ENCODE data around the gene ELOB.

The ELOB gene

DNA sequence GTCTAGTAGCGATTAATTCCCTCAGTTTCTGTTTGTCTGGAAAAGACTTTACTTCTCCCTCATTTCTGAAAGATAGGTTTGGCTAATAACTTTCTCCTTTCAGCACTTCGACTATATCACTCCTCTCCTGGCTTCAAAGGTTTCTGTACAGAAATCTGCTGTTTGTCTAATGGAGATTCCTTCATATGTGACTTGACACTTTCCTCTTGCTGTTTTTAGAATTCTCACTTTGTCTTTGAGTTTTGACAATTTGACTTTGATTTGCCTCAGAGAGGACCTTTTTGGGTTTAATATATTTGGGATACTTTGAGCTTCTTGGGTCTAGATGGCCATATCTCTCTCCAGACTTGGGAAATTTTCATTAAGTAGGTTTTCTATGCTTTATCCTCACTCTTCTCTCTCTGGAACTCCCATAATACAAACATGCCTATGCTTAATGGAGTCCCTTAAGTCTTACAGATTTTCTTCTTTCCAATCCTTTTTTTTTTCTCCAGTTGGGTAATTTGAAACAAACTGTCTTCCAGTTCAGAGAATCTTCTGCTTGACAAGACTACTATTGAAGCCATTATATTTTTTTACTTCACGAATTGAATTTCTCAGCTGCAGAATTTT, 32.2 kb upstream of the ELOB start:
- no peak for DNase-seq

GRCh38 chr16:2808181-2808580, 31.1 kb upstream of the ELOB start:
- no peak for DNase-seq

GRCh38 chr16:2806286-2806685, 29.2 kb upstream of the ELOB start:
- no peak for DNase-seq

DNA sequence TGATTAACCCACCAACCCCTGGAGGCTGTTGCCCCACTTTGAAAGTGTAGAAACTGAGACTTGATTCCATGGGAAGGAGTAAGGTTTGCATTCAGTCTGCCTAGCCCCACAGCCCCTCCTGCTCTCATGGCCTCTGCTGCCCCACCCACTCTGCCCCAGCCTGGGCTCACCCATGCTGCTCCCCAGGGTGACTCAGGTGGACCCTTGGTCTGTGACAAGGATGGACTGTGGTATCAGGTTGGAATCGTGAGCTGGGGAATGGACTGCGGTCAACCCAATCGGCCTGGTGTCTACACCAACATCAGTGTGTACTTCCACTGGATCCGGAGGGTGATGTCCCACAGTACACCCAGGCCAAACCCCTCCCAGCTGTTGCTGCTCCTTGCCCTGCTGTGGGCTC, 27.6 kb upstream of the ELOB start:
- DNase-seq = no peak

DNA sequence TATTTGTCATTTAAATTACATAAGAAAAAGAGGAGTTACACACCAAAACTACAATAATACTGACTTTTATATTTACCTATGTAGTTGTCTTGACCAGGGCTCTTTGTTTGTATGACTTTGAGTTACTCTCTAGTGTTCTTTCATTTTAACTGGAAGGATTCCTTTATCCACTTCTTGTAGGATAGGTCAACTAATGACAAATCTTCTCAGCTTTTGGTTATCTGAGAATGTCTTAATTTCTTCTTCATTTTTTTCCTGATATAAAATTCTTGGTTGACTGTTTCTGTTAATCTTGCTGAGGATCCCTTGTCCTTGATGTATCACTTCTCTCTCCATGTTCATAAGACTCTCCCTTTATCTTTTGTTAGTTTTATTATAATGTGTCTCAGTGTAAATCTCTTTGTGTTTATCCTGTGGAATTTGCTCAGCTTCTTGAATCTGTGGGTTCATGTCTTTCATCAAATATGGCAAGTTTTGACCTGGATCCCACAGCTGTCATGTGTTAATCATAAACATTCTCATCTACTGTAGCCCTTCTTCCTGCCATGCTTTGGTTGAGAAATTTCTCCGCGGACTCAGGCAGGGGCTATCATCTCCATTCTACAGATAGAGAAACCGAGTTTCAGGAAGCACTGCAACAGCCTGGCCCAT, 26.6 kb upstream of the ELOB start:
- no peak for DNase-seq

GRCh38 chr16:2799859-2800226, 22.8 kb upstream of the ELOB start:
- no peak for DNase-seq

DNA sequence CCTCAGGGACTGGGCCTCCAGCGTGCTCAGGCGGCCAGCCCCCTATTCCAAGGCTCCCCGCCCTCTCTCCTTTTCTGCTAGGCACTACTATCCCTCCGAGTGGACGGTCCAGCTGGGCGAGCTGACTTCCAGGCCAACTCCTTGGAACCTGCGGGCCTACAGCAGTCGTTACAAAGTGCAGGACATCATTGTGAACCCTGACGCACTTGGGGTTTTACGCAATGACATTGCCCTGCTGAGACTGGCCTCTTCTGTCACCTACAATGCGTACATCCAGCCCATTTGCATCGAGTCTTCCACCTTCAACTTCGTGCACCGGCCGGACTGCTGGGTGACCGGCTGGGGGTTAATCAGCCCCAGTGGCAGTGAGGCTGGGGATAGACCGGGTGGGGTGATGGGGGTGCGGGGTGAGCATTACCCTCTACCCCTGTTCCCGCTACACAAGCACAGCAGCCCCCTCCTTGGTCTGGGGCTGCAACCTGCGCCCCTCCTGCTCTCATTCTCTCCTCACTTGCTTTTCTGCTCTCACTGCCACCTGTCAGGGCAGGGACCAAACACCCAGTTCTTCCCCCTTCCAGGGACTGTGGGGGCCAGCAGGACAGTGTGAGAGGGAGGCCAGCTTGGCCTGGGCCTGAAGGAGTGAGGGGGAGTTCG, 22.3 kb upstream of the ELOB start:
- no peak for DNase-seq

DNA sequence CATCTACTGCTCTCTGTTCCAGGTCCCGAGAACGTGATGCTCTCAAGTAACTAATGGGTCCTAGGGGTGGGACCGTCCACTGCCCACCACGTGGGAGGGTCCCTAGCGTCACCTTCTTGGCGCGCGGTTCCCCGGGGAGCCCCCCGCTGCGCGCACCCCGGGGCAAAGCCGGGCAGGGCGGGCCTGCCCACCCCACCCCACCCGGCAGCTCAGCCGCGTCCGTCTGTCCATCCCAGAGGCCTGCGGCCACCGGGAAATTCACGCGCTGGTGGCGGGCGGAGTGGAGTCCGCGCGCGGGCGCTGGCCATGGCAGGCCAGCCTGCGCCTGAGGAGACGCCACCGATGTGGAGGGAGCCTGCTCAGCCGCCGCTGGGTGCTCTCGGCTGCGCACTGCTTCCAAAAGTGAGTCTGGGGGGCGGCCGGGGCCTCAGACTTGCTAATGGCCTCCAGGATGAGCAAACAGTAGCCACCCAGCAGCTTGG, 21.7 kb upstream of the ELOB start:
- DNase-seq = no peak

- DNase-seq = no peak
Measured at GRCh38 chr16:2795395-2796143, 18.5 kb upstream of the ELOB start.

DNA sequence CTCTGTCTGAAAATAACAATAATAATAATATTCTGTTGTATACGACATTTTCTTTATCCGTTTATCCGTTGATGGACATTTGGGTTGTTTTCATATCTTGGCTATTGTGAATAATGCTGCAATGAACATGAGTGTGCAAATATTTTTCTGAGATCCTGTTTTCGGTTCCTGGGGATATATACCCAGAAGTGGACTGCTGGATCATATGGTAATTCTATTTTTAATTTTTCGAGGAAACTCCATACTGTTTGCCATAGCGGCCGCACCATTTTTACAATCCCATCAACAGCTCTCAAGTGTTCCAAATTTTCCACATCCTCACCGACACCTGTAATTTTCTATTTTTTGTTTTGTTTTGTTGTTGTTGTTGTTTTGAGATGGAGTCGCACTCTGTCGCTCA, 15.9 kb upstream of the ELOB start:
- DNase-seq = no peak

GRCh38 chr16:2791174-2791573, 14.1 kb upstream of the ELOB start:
- no peak for DNase-seq

- DNase-seq = no peak
Measured at GRCh38 chr16:2790631-2791030, 13.6 kb upstream of the ELOB start.

DNA sequence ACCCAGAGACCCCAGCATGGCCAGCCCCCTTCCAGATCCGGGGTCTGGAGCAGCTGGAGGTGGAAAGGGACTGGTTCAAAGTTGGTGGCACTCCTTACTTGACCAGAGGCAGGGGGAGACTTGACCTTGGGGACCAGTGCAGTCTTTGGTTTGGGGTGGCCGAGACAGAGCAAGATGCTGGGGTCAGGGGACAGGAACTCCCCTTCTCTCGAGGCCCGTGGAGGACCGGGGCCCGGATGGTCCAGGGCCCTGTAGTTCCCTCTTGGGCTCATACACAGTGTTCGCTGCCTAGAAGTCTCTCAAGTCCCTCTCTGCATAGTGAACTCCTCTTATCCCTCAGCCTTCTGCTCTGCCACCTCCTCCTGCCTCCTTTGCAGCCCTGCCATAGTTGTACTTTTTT, 10.9 kb upstream of the ELOB start:
- no peak for DNase-seq

DNA sequence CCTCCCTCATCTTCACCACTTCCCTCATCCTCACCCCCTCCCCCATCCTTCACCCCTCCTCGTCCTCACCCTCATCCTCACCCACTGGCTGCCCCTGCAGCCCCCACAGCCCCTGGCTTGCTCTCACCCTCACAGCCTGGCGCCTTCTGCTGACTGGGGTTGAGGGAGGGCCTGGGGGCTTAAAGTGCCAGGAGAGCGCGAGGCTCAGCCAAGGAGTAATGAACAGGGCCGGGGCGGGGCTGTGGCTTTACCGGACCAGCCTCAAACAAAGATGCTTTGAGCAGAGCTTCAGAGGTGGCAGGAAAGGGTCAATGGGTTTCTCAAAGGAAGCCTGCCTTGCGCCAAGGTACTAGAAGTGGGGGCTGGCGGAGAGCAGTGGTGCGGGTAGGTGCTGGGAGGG, 10.3 kb upstream of the ELOB start, which contains the start of gene PRSS33:
Gene PRSS33, minus strand, starts transcription at position 155 of the 400 bp plus-strand sequence. CDS start 1,013 bp downstream, outside the sequence.
- DNase-seq = no peak

GRCh38 chr16:2786826-2787151, 9.7 kb upstream of the ELOB start:
- DNase-seq = no peak

GRCh38 chr16:2786061-2786825, 9.2 kb upstream of the ELOB start:
- no peak for DNase-seq

DNA sequence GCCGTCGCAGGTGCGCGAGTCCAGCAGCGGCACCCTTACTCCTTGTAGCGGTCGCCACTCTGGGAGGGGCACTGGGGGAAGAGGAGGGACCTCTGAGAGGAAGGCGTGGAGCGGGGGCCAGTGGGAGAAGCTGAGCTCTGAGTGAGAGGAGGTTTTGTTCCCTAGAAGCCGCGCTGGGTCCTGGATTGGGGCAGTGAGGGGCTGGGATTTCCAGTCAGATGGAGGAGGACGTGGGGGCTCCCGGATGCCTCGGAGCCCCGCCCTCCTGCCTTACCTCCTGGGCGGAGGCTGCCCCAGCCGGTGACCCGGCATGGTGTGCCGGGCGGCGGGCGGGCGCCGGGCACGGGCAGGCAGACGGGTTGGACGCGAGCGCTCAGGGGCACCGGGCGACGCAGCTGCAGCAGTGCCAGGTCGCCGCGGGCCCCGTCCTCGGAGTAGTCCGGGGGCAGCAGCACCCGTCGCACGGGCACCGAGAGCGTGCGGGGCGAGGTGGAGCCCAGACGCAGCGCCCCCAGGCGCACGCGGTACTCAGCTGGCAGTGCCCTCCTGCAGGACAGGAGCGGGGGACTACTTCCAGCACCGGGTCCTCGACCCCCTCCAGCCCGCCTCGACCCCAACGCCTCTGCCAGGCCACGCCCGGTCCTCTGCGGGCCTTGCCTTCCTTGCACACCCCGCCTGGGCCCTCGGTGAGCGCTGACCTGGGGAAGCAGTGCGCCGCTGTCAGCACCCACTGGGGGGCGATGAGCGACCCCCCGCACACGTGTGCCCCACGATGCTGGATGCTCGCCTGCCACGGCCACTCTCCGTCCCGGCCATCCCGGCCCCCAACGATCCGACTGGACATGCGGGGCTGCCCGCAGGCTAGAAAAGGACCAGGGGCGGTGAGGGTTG, 8.3 kb upstream of the ELOB start:
- no peak for DNase-seq

- DNase-seq = no peak
Measured at GRCh38 chr16:2784358-2785100, 7.4 kb upstream of the ELOB start.

- DNase-seq = no peak
Measured at GRCh38 chr16:2783581-2784357, 6.7 kb upstream of the ELOB start.

Measured in NCI-H446 (cell line).